KG1 (cell line): Measurements from ENCODE around the gene PDZD7.

Experiments
- DNase-seq: peaks from one replicate; lab custom pipeline; 2025; lab: John Stamatoyannopoulos, UW

PDZD7 gene

GRCh38 chr10:101001659-101002035 is 29.3 kb downstream of the PDZD7 start:
- no peak for DNase-seq

DNA sequence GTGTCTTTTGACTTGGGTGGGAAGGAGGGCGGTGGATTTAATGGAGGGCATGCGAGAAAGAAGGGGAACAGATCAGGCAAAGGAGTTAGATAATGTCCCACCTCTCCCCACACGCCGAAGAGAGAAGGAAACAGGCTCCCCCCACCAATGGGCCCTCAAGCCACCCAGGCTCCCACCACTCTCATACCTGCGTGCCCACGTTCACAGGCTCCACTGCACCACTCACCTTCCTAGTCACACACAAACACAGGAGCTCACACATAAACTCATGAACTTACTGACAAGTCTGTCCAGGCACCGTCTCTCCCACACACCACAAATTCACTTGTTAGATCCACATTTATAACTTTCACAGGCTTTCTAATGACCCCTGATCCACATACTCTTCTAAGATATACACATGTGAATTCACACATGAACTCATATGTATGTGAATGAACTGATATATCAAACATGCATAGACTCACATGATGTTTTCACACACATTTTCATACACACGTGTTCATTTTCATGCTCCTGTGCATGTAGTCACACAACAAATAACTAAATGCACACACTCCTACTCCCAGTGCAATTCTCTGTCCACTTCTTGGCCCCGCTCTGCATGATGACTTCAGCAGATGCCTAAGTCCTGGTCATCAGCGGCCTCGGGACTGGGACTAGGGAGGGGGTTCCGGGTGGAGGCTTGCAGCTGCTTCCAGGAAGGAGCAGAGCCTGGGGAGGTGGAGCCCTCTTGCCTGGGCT is 29.8 kb downstream of the PDZD7 start:
- no peak for DNase-seq

GRCh38 chr10:101000127-101000914 is 30.6 kb downstream of the PDZD7 start:
- peak; percentile 19 for DNase-seq

- DNase-seq = no peak
These were observed 31.2 kb downstream of the PDZD7 start, which contains the start of gene LZTS2 for GRCh38 chr10:100999742-101000126. Gene LZTS2, plus strand, starts transcription at chr10:100999808. Its CDS starts 2,731 bp downstream, at chr10:101002539.

GRCh38 chr10:100998991-100999741 is 31.8 kb downstream of the PDZD7 start:
- DNase-seq = peak; percentile 53

DNA sequence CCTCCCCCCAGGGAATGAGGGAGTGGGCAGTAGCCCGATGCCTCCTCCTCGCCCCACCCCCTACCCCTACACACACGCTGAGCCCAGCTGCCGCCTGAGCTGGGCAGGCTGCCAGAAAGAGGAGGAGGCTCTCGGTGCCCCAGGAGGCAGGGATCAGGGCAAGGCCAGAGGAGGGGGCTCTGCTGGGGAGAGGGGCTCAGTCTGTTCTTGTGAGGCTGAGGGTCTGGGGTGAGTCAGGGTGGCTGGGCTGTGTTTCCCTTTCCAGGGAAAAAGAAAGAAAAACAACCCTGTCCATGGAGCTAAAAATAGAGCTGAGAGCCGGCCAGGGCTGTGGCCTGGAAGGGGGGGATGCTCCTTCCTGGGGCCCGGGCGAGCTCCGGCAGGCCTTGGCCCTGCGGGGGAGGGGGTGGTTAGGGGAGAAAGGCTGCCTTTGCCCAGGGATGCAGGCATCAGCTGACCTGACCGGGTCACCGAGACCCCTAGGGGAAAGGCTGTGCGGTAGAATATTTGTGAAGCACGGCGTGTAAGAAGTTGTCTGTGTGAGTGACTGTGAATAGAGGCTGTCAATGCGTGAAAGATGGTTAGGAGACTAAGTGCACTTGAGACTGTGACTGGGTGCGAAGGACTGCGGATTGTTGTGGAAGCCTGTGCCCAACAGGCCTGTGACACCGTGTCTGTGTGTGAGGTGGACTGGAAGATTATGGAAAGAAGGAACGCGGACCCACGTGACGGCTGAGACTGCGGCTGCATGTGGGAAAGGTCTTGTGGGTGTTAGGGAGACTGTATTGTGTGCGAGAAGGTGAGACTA is 32.5 kb downstream of the PDZD7 start:
- peak; percentile 64 for DNase-seq

GRCh38 chr10:100997360-100998182 is 33.4 kb downstream of the PDZD7 start:
- DNase-seq = peak; percentile 64

GRCh38 chr10:100996678-100997359 is 34.1 kb downstream of the PDZD7 start:
- DNase-seq = peak; percentile 21

DNA sequence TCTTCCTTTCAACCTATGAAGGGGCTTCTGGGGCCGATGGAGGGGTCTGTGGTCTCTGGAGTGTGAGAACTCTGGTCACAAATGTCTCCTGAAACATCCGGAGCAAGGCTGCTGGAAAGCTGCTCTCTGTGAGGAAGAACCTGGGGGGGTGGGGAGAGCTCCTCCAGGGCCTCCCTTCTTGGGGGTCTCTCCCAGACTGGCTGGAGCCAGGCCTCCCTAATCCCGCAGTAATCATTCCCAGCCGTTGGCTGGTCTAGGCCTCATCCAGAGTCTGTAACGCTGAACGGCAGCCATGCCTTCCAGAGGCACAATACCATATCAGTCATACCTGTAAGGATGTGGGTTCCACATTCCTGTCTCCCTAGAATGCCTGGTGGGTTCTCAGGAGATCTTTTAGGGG is 35.7 kb downstream of the PDZD7 start:
- DNase-seq = no peak

- DNase-seq = no peak
These were observed 36.8 kb downstream of the PDZD7 start for GRCh38 chr10:100993986-100994708.

DNA sequence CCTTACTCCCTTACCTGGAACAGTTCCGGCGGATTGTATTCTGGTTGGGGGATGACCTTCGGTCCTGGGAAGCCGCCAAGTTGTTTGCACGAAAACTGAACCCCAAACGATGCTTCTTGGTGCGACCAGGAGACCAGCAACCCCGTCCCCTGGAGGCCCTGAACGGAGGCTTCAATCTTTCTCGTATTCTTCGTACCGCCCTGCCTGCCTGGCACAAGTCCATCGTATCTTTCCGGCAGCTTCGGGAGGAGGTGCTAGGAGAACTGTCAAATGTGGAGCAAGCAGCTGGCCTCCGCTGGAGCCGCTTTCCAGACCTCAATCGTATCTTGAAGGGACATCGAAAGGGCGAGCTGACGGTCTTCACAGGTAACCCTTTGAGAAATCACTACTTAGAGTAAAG is 41.8 kb downstream of the PDZD7 start:
- no peak for DNase-seq

GRCh38 chr10:100988166-100988565 is 42.8 kb downstream of the PDZD7 start:
- DNase-seq = no peak

DNA sequence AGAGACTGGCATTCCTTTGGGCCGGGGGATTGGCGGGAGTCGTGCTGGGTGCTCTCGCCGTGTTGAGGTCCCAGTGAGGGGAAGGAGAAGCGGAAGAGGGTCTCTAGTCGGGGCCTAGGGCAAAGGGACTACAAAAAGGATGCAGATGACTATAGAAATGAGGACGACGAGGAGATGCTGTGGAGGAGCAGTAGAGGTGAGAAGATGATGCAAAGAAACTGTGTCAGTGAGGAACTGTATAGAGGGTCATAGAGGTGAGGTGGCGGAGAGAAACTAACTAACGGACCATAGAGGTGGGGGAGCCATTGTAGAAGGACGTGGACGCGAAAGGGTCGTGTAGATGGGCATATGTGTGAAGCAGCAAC is 43.3 kb downstream of the PDZD7 start:
- no peak for DNase-seq

GRCh38 chr10:100986952-100987684 is 43.8 kb downstream of the PDZD7 start, which contains the start of the genes MRPL43 and TWNK:
Gene MRPL43, minus strand, starts transcription at chr10:100987497. Its CDS starts 54 bp downstream, at chr10:100987443.
Gene TWNK, plus strand, starts transcription at chr10:100987543. Its CDS starts 668 bp downstream, at chr10:100988211.
- DNase-seq = peak; percentile 62

DNA sequence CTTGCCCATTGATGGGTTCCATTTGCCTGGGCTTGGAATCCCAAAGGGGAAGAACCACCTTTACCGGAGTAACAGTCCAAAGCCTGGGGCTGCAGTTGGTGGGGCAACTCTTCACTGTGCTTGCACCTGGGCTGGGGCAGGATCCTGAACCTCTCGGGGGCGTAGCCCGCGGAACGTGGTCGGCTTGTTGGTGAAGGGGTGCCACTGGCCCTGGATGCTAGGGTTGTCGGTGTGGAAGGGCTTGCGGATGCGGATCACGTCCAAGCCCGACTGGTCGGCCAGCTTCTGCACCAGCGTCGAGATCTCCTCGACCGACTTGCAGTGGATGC is 44.3 kb downstream of the PDZD7 start:
- DNase-seq = no peak

- no peak for DNase-seq
These were observed 45.6 kb downstream of the PDZD7 start for GRCh38 chr10:100985336-100985735.

DNA sequence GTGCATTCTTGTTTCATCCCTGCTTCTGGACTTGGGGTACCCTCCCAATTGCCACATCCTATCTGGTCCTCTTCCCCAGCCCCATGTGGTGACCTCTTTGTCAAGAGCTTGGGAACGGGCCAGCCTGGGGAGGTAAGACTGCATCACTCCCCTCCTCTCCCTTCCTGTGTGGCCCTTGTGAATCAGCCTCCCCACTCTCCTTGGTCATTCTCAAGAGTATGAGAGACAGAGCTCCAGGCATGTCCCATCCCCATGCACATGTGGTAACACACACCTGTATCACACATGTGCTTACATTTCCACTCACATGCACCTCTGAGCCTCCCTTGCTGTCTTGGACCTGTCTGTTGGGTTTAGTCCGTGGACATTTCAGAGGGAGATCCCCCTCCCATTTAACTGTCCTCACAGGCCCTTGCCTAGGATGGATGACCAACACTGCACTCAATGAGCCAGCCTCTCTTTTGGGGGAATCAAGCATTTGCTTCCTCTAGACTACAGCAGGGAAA is 46.2 kb downstream of the PDZD7 start:
- no peak for DNase-seq

- DNase-seq = no peak
These were observed 46.9 kb downstream of the PDZD7 start for GRCh38 chr10:100983868-100984671.
